Measurements from ENCODE around the gene SLC22A12. TPM values are rescaled to one million over a fixed set of nuclear protein-coding genes. Genes with fewer than 3 reads are reported as not detected.

The SLC22A12 gene
- total and polyA plus RNA-seq, 2 of the 8 experiments (the other 6 are each of a cell fraction or from before 2014, with no cell fraction given) = not detected

DNA sequence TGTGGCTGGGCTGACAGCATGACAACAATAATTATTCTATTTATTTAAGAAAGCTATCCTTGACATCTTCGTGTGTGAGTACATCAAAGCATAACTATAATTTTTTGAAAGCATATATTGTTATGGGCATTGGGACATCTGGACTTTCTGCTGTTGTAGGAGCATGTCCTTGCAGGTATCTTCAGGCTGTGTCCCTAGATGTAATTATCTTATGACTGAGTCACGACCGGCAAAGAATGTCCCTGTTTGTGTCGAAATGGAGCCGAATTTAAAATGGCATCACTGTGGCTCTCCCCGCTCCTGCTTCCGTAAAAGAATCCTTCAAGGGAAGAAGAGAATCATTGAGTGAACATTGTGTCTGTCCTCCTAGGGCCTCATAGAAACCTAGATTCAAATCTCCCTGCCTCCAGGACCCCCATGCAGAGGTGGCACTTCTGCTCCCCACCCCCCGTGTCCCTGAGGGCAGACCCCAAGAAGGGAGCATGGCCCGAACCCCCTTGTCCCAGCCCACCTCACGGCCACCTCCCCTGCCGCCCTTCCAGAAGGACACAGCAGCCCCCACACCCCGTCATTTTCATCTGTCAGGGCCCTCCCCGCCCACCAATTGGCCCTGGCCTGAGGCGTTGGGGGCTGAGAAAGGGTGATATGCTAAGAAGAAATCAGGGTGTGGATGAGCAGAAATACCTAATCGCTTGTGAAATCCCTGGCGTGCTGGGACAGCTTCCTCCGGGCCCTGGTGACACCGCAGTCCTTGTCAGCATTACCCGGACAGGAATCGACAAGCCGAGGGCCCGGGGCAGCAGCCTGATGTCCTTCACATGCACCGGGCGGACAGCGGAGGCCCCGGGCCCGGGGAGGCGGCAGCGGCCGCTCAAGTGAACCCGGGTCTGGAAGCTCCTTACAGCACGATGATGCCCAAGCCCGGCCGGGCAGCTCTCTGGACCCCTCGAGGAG is 48.6 kb upstream of the SLC22A12 start:
- H3K23me2 ChIP-seq (ENCODE audit: low read depth, low read length) = no peaks in the 10 kb centered on the region
- H3K56ac ChIP-seq (replicated peaks; ENCODE audit: insufficient read length, low read depth, low read length) = no peak overlapping the region
- H3K27ac ChIP-seq (ENCODE audit: low read depth, low read length) = no peak overlapping the region
- H3K79me2 ChIP-seq (ENCODE audit: control insufficient read depth in 1 of 2, insufficient read depth in 2 of 2, low read length in 2 of 2) = no peaks in the 10 kb centered on the region
- DNase-seq (ENCODE audit: low read depth in 1 of 2, low spot score in 2 of 2) (no peak), FAIRE-seq (no peak)
- no peak overlapping the region for H3K18ac ChIP-seq (ENCODE audit: extremely low read depth, low read length)
- no peak overlapping the region for H4K5ac ChIP-seq (ENCODE audit: insufficient read length, low read depth, low read length)
- H3K4me3 ChIP-seq (ENCODE audit: extremely low read depth in 1 of 4, insufficient read depth in 2 of 4, low read depth in 3 of 4, low read length in 4 of 4) = no peak overlapping the region
- no peak overlapping the region for H3K9ac ChIP-seq (replicated peaks in 1 of 4; ENCODE audit: extremely low read depth in 1 of 4, low read depth in 3 of 4, low read length in 3 of 4)
- H2BK5ac ChIP-seq (ENCODE audit: low read depth, low read length) = no peak overlapping the region
- H2BK20ac ChIP-seq (ENCODE audit: low read length) = no peak overlapping the region
- POLR2A ChIA-PET (ENCODE audit: partially characterized antibody) = no interaction called here
- H3K79me1 ChIP-seq (ENCODE audit: low read depth, low read length) = no peaks in the 10 kb centered on the region
- WGBS, 2 experiments (ENCODE audit: extremely low coverage in 1 of 2, insufficient coverage in 1 of 2, insufficient read length in 1 of 2, insufficient replicate concordance in 2 of 2, low coverage in 1 of 2, low lambda C conversion rate in 2 of 2, missing lambda C conversion rate in 1 of 2) = 91% methylated on average over 29 of the region's 35 CpGs; no CpG with 5 or more reads in 1 of the 2 experiments
- H2BK120ac ChIP-seq (replicated peaks; ENCODE audit: low read depth, low read length) = no peak overlapping the region
- H4K91ac ChIP-seq (replicated peaks; ENCODE audit: insufficient read length, low read length) = no peak overlapping the region
- H2BK15ac ChIP-seq (ENCODE audit: low read length) = no peak overlapping the region
- H3K9me3 ChIP-seq (ENCODE audit: insufficient read depth in 2 of 2, low read depth in 1 of 2, low read length in 1 of 2) = no peaks in the 10 kb centered on the region
- H3K27me3 ChIP-seq (replicated peaks in 1 of 4; ENCODE audit: control insufficient read depth in 3 of 4, extremely low read depth in 1 of 4, insufficient read depth in 3 of 4, low read length in 3 of 4) = no peaks in the 10 kb centered on the region; a peak in 2 of 7 replicates
- no peaks in the 10 kb centered on the region for H4K20me1 ChIP-seq (replicated peaks in 1 of 2; ENCODE audit: control insufficient read depth in 1 of 2, insufficient read depth in 2 of 2, low read length in 2 of 2)
- H3K4ac ChIP-seq (replicated peaks; ENCODE audit: insufficient read length, low read depth, low read length) = no peak overlapping the region
- CTCF ChIA-PET (ENCODE audit: partially characterized antibody) = interaction anchor here (0.7 to 11.3 kb wide), 6 partner anchors 11 to 146 kb away, joined by 3 to 84 read pairs (median 3); no protein-coding TSS in a partner anchor
- H2BK12ac ChIP-seq (ENCODE audit: low read depth, low read length) = no peak overlapping the region
- H3K4me1 ChIP-seq (replicated peaks in 1 of 4; ENCODE audit: control insufficient read depth in 3 of 4, insufficient read depth in 4 of 4, low read length in 3 of 4) = peaks cover 0 to 10% (median 5%) of the 10 kb centered on the region in 4 experiments; a peak in 4 of 7 replicates
- no peak overlapping the region for H3K4me2 ChIP-seq (ENCODE audit: insufficient read depth in 1 of 2, low read depth in 2 of 2, low read length in 2 of 2)
- H3K23ac ChIP-seq (ENCODE audit: insufficient read length) = no peak overlapping the region
- H2AFZ ChIP-seq (ENCODE audit: low read length) = no peak overlapping the region
- H3K36me3 ChIP-seq (ENCODE audit: control insufficient read depth in 2 of 4, insufficient read depth in 4 of 4, low read length in 3 of 4) = no peaks in the 10 kb centered on the region
- H3K14ac ChIP-seq (ENCODE audit: insufficient read length) = no peak overlapping the region
- H2AK5ac ChIP-seq (ENCODE audit: low read depth, low read length) = no peak overlapping the region
- peak overlapping the region; percentile 31; the same call in 1 of the 2 replicates for H4K8ac ChIP-seq (ENCODE audit: extremely low read depth, insufficient read depth, low read length)
- no peak for TF ChIP-seq NANOG (IDR thresholded peaks at IDR 0.05; ENCODE audit: insufficient read depth, low read depth, low read length, poor library complexity, severe bottlenecking)
- TF ChIP-seq BACH1 (IDR thresholded peaks at IDR 0.05; ENCODE audit: low read length) = no peak
- no peak for TF ChIP-seq POLR2A (IDR thresholded peaks at IDR 0.05; ENCODE audit: control extremely low read depth in 1 of 2, low read depth in 2 of 2, low read length in 2 of 2)
- no peak for TF ChIP-seq TAF1 (IDR thresholded peaks at IDR 0.05; ENCODE audit: low read depth, low read length)
- no peak for TF ChIP-seq TAF7 (optimal IDR thresholded peaks at IDR 0.05; ENCODE audit: borderline replicate concordance, low read depth, low read length)
- TF ChIP-seq SP4 (IDR thresholded peaks at IDR 0.05; ENCODE audit: low read length) = no peak
- TF ChIP-seq GABPA (IDR thresholded peaks at IDR 0.05; ENCODE audit: borderline replicate concordance, insufficient read depth, low read length) = no peak
- no peak for TF ChIP-seq BRCA1 (IDR thresholded peaks at IDR 0.05; ENCODE audit: low read depth, low read length)
- TF ChIP-seq SP1 (IDR thresholded peaks at IDR 0.05; ENCODE audit: low read depth, low read length) = no peak
- TF ChIP-seq NRF1 (IDR thresholded peaks at IDR 0.05; ENCODE audit: low read depth, low read length) = no peak
- no peak for TF ChIP-seq KDM4A (IDR thresholded peaks at IDR 0.05; ENCODE audit: low read depth, low read length, severe bottlenecking)
- TF ChIP-seq, protein P1, sequence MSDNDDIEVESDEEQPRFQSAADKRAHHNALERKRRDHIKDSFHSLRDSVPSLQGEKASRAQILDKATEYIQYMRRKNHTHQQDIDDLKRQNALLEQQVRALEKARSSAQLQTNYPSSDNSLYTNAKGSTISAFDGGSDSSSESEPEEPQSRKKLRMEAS (IDR thresholded peaks at IDR 0.05) = no peak
- no peak for TF ChIP-seq GTF2F1 (IDR thresholded peaks at IDR 0.05; ENCODE audit: borderline replicate concordance, low read depth, low read length)

All from H1 (cell line).